ENCODE results near the gene CCL5. TPM values are rescaled to one million over a fixed set of nuclear protein-coding genes. Genes with fewer than 3 reads are reported as not detected.
A peak's percentile ranks its signal among the peaks of the same experiment; 100 is the strongest.

Gene CCL5
- total and polyA plus RNA-seq, 8 donors, result 2.0 to 32.2 (median 5.3) TPM; not detected in 2

GRCh38 chr17:35855965-35856364 lies 24.2 kb downstream of the CCL5 start:
- 66 to 80% (median 71%) methylated on average over 5 of the region's 5 CpGs for WGBS, 5 donors
- H3K9me3 ChIP-seq, result no peaks in the 10 kb centered on the region
- no peak for TF ChIP-seq CTCF (IDR thresholded peaks at IDR 0.05)
- TF ChIP-seq EP300 (IDR thresholded peaks at IDR 0.05), result no peak
- no peak for TF ChIP-seq POLR2AphosphoS5 (IDR thresholded peaks at IDR 0.05)
- TF ChIP-seq POLR2A (IDR thresholded peaks at IDR 0.05), result no peak
- DNase-seq, result no peak
- H3K36me3 ChIP-seq, result peaks cover 0 to 42% (median 30%) of the 10 kb centered on the region in 4 donors
- no peak overlapping the region for H3K27ac ChIP-seq
- intact Hi-C loops (cut with DNase I; ENCODE audit: low total_unique reads), result no loop called here
- H3K27me3 ChIP-seq, result no peaks in the 10 kb centered on the region
- no peak overlapping the region for H3K4me3 ChIP-seq
- no peaks in the 10 kb centered on the region for H3K4me1 ChIP-seq

GRCh38 chr17:35849469-35850348 lies 30.5 kb downstream of the CCL5 start:
- peaks cover 10 to 88% (median 72%) of the 10 kb centered on the region in 4 donors for H3K36me3 ChIP-seq
- no peak overlapping the region for H3K27ac ChIP-seq
- no peak for TF ChIP-seq EP300 (IDR thresholded peaks at IDR 0.05)
- TF ChIP-seq CTCF (IDR thresholded peaks at IDR 0.05), result peak in 5 of 7 experiments; percentile 38 to 82 (median 48)
- TF ChIP-seq POLR2A (IDR thresholded peaks at IDR 0.05), result no peak
- no peak for TF ChIP-seq POLR2AphosphoS5 (IDR thresholded peaks at IDR 0.05)
- DNase-seq, result peak; percentile 45 to 84
- intact Hi-C loops (cut with DNase I; ENCODE audit: low total_unique reads), result no loop called here
- no peaks in the 10 kb centered on the region for H3K9me3 ChIP-seq
- 65 to 74% (median 71%) methylated on average over 7 of the region's 7 CpGs for WGBS, 5 donors
- H3K4me3 ChIP-seq, result no peak overlapping the region
- H3K27me3 ChIP-seq, result no peaks in the 10 kb centered on the region
- H3K4me1 ChIP-seq, result peaks cover 0 to 3% (median 0%) of the 10 kb centered on the region in 4 donors

GRCh38 chr17:35847633-35848373 lies 32.4 kb downstream of the CCL5 start:
- intact Hi-C loops (cut with DNase I; ENCODE audit: low total_unique reads), result no loop called here
- Histone ChIP-seq H3K4me3 (no peak overlapping the region), H3K27ac (no peak overlapping the region), H3K9me3 (no peaks in the 10 kb centered on the region), H3K4me1 (peaks cover 0 to 3% (median 0%) of the 10 kb centered on the region in 4 donors), H3K27me3 (no peaks in the 10 kb centered on the region), H3K36me3 (peaks cover 29 to 94% (median 85%) of the 10 kb centered on the region in 4 donors)
- WGBS, 5 donors, result 62 to 84% (median 72%) methylated on average over 4 of the region's 4 CpGs
- no peak for TF ChIP-seq POLR2A (IDR thresholded peaks at IDR 0.05)
- TF ChIP-seq POLR2AphosphoS5 (IDR thresholded peaks at IDR 0.05), result no peak
- TF ChIP-seq CTCF (IDR thresholded peaks at IDR 0.05), result no peak
- TF ChIP-seq EP300 (IDR thresholded peaks at IDR 0.05), result no peak
- DNase-seq, result no peak

GRCh38 chr17:35847006-35847405 lies 33.2 kb downstream of the CCL5 start:
- Histone ChIP-seq H3K36me3 (peaks cover 34 to 94% (median 90%) of the 10 kb centered on the region in 4 donors), H3K27ac (no peak overlapping the region), H3K27me3 (no peaks in the 10 kb centered on the region), H3K4me3 (no peak overlapping the region), H3K4me1 (peaks cover 0 to 3% (median 0%) of the 10 kb centered on the region in 4 donors), H3K9me3 (no peaks in the 10 kb centered on the region)
- no peak for TF ChIP-seq CTCF (IDR thresholded peaks at IDR 0.05)
- TF ChIP-seq EP300 (IDR thresholded peaks at IDR 0.05), result no peak
- no peak for TF ChIP-seq POLR2A (IDR thresholded peaks at IDR 0.05)
- TF ChIP-seq POLR2AphosphoS5 (IDR thresholded peaks at IDR 0.05), result no peak
- 52 to 80% (median 76%) methylated on average over 2 of the region's 2 CpGs for WGBS, 5 donors
- intact Hi-C loops (cut with DNase I; ENCODE audit: low total_unique reads), result no loop called here
- DNase-seq, result no peak

Measured in stomach (tissue), 9 donors.